HG03280 (cell line): ENCODE data around the gene SLC38A4.
"Not testable (repeated sequence)": the region's sequence is repeated elsewhere in the genome, so short reads cannot be mapped to it uniquely, and the experiment has no call there.

Experiments
- ATAC-seq: cut with Tn5 transposase; IDR thresholded peaks from one replicate; pipeline ENCODE4 v1.9.1; 2021; ENCODE audit warnings: mild to moderate bottlenecking, moderate library complexity; ENCODE audit not compliant: unreplicated experiment

SLC38A4 gene, protein sequence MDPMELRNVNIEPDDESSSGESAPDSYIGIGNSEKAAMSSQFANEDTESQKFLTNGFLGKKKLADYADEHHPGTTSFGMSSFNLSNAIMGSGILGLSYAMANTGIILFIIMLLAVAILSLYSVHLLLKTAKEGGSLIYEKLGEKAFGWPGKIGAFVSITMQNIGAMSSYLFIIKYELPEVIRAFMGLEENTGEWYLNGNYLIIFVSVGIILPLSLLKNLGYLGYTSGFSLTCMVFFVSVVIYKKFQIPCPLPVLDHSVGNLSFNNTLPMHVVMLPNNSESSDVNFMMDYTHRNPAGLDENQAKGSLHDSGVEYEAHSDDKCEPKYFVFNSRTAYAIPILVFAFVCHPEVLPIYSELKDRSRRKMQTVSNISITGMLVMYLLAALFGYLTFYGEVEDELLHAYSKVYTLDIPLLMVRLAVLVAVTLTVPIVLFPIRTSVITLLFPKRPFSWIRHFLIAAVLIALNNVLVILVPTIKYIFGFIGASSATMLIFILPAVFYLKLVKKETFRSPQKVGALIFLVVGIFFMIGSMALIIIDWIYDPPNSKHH

GRCh38 chr12:46825591-46826414 lies at the start of gene SLC38A4:
SLC38A4 (minus strand) TSS chr12:46825997; CDS start chr12:46793071, 32,926 bp downstream.
- ATAC-seq = no peak

GRCh38 chr12:46875095-46875494 lies 49.3 kb upstream of the SLC38A4 start:
- no peak for ATAC-seq

- ATAC-seq = no peak
These were observed 48.8 kb upstream of the SLC38A4 start for GRCh38 chr12:46874642-46875041.

GRCh38 chr12:46872135-46872534 lies 46.3 kb upstream of the SLC38A4 start:
- ATAC-seq = no peak

DNA sequence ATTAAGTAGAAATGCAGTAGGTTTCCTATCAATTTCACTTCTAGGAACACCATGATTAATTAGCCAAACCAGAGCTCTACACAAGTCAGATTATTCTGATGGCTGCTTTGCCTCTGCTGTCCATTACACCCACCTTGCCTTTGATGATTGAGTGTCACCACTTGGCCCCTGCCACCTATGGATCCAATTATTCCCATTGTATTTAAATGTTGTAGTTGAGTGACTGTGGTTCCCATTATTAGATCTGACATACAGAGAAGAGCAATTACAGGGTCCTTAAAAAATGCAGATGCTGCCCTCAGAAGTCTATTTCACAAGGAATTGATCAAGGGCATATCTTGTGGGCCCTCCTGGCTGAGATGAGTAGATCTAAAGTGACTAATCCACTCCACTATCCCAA lies 39.5 kb upstream of the SLC38A4 start:
- ATAC-seq = no peak

GRCh38 chr12:46858368-46858767 lies 32.6 kb upstream of the SLC38A4 start:
- no peak for ATAC-seq

GRCh38 chr12:46857486-46857885 lies 31.7 kb upstream of the SLC38A4 start:
- no peak for ATAC-seq

DNA sequence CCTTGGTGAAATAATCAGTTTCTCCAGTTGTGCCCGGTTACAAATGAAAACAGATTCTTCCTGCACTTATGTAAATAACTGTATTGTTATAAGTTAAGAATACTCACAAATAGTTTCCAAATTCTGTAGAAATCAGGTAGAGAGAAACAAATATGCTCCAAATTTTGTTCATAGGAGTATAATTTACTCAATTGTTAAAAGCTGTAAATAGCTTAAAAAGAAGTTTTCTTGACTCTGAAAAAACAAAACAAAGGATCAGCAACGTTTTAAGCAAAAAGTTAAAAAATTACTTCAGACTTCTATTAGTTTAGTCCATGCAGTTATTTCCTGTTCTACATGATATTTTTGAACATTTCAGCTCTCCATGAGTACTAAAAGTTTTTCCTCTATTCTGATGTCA lies 30.0 kb upstream of the SLC38A4 start:
- no peak for ATAC-seq

GRCh38 chr12:46854188-46854587 lies 28.4 kb upstream of the SLC38A4 start:
- ATAC-seq = not testable (repeated sequence)

DNA sequence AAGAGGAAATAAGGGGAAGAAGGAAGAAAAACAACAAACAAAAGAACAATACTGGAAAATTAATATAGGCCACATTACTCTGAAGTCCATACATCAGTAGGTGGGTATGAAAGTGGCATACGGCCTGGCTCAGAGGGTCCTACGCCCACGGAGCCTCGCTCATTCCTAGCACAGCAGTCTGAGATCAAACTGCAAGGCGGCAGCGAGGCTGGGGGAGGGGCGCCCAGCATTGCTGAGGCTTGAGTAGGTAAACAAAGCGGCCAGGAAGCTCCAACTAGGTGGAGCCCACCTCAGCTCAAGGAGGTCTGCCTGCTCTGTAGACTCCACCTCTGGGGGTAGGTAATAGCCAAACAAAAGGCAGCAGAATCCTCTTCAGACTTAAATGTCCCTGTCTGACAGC lies 23.0 kb upstream of the SLC38A4 start:
- ATAC-seq = not testable (repeated sequence)

DNA sequence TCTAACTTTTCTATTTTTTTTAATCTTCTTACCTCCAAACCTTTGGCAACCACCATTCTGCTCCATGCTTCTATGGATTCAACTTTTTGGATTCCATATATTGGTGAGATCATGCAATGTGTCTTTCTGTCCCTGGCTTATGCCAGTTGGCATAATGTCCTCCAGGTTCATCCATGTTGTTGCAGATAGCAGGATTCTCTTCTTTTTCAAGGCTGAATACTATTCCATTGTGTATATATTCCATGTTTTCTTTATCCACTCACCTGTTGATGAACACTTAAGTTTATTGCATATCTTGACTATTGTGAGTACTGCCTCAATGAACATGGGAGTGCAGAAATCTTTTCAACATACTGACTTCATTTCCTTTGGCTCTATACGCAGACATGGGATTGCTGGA lies 21.2 kb upstream of the SLC38A4 start:
- ATAC-seq = no peak

- no peak for ATAC-seq
These were observed 18.0 kb upstream of the SLC38A4 start for GRCh38 chr12:46843811-46844210.

- ATAC-seq = no peak
These were observed 16.1 kb upstream of the SLC38A4 start for GRCh38 chr12:46841891-46842290.

DNA sequence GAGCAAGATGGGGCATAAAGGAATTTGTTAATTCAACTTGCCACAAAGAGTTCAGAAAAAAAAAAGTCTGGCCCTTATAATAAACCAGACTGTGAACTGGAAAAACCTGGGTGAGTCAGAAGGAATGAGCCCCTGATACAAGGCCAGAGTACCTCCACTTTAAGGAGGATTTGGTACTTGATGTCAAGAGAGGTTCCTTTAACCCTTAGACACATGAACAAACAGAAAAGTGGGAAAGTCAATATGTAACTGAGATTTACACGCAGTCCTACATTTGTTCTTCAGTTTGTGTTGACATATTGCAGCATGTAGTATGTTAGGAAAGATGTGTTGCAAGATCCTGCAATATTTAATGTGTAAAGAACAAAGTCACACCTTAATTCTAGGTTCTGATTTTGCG lies 14.2 kb upstream of the SLC38A4 start:
- ATAC-seq = no peak

DNA sequence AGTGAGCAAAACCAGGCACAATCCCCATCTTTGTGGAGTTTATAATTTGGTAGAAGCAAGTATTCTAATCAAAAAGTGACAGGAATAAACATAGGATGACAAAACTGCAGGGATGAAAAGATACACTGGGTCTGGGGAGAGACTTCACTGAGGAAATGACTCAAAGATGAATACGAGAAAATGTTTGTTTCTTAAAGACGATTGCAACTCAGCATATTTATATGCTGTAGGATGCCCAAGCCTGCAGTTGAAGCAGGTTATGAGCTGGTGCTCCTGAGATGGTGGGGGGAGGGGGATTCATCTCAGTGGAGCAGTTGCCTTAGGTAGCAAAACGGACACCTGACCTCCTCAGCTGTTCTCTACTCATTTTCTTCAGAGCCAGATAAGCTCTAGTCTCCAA lies 13.4 kb upstream of the SLC38A4 start:
- ATAC-seq = no peak

- no peak for ATAC-seq
These were observed 10.0 kb upstream of the SLC38A4 start for GRCh38 chr12:46835785-46836184.

DNA sequence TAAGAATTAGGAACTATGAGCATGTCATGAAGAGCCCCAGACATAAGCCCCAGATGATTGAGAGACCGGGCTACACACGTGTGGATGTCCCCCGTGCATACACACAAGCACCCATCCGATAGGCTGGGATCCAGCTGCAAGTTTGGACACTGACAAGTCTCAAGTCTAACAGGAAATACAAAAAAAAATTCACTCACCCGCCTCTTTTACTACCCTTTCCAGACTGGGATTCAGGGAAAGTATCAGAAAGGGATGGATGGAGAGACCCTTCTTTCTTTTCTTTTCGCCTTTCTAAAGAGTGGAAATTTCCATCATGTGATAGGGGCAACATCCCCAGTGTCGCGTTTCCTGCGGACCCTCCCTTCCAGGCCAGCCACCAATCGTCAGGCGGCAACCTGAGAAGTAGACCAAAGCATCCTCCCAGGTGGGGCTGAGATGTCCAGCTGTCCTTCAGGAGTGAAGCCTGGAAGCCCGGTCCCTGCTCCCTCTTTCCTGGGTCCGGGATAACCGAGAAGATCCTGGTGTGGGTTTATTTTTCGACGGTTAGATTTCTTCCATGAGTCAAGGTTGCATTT lies 6.4 kb upstream of the SLC38A4 start:
- ATAC-seq = no peak

DNA sequence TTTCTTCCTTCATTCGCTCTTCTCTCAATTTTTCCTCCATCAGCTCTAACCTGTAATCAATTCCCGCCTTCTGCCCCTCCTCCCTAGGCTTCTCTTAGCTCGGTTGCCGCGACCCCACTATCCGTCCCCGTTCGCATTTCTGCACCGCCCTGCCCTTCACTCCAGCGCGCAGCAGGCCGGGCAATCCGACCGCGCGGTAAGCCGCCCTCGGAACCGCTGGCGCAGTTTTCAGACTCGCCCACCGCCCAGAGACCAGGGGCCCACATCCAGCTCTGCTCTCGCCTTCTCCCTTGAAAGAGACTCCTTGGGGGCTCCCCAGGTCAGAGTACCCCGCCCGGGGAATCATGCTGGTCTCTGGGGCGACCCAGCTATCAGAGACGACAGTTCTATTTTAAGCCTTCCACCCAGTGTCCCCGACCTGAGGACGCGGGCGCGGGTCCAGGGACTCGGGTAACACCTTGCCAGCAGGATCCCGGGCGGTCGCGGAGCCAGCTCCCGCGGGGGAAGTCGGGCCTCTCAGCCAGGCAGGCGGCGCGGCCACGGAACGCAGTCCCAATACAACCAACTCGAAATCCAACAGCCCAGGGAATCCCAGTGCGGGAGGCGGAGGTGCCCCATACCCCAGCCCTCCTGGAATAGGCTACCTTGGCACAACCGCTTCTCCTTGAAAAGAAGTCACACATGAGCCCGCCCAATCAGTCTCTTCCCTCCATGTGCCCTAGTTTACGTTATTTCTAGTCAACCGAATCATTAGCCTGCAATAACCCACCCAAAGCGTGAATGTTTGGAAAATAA lies 5.7 kb upstream of the SLC38A4 start:
- ATAC-seq = no peak

GRCh38 chr12:46830731-46831334 lies 5.0 kb upstream of the SLC38A4 start:
- no peak for ATAC-seq

GRCh38 chr12:46824709-46825108 lies 1.1 kb downstream of the SLC38A4 start:
- no peak for ATAC-seq
